Measurements from ENCODE around the gene CDK14.
"Not testable (repeated sequence)": the region's sequence is repeated elsewhere in the genome, so short reads cannot be mapped to it uniquely, and the experiment has no call there.

CDK14 gene

GRCh38 chr7:90726623-90727022 lies 130.5 kb downstream of the CDK14 start:
- 26 to 30% methylated on average over 3 of the region's 3 CpGs for WGBS, 2 experiments
- H3K4me1 ChIP-seq (ENCODE audit: control insufficient read depth, insufficient read depth, low read length), result peaks cover 14% of the 10 kb centered on the region
- no peaks in the 10 kb centered on the region for H3K9me3 ChIP-seq (ENCODE audit: control insufficient read depth, low read length)
- no peak overlapping the region for H3K4me3 ChIP-seq (ENCODE audit: insufficient read depth, low read depth, low read length)
- H3K27me3 ChIP-seq (ENCODE audit: control insufficient read depth, insufficient read depth, low read length, poor library complexity, severe bottlenecking), result no peaks in the 10 kb centered on the region
- peaks cover 3% of the 10 kb centered on the region for H3K36me3 ChIP-seq (ENCODE audit: control insufficient read depth, insufficient read depth, low read length)
- no peak overlapping the region for H3K27ac ChIP-seq (ENCODE audit: insufficient read depth, low read depth, low read length, poor library complexity, severe bottlenecking)

- Histone ChIP-seq H3K27me3 (ENCODE audit: control insufficient read depth, insufficient read depth, low read length, poor library complexity, severe bottlenecking) (no peaks in the 10 kb centered on the region), H3K4me3 (ENCODE audit: insufficient read depth, low read depth, low read length) (no peak overlapping the region), H3K9me3 (ENCODE audit: control insufficient read depth, low read length) (no peaks in the 10 kb centered on the region), H3K27ac (ENCODE audit: insufficient read depth, low read depth, low read length, poor library complexity, severe bottlenecking) (no peak overlapping the region), H3K36me3 (ENCODE audit: control insufficient read depth, insufficient read depth, low read length) (peaks cover 3% of the 10 kb centered on the region), H3K4me1 (ENCODE audit: control insufficient read depth, insufficient read depth, low read length) (peaks cover 14% of the 10 kb centered on the region)
These were observed 131.3 kb downstream of the CDK14 start for GRCh38 chr7:90727412-90727811.

DNA sequence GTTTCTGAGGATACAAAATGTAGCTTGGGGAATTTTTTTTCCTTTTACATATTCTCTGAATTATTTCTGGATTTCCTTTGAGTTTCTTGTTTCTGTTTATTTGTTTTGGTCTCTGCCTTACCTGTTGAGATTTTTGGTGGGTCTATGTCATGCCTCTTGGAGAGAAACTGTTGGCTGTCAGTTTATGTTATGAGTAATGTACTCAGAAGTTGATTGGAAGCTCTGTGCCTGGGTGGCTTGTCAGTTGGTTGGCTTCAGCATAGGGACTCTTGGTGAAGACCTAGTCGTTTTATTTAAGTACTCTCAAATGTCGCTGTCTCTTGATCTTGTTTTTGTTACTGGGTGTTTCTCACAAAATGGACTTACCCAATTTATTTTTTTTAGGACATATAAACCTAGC lies 132.4 kb downstream of the CDK14 start:
- no peak overlapping the region for H3K27ac ChIP-seq (ENCODE audit: insufficient read depth, low read depth, low read length, poor library complexity, severe bottlenecking)
- H3K27me3 ChIP-seq (ENCODE audit: control insufficient read depth, insufficient read depth, low read length, poor library complexity, severe bottlenecking), result no peaks in the 10 kb centered on the region
- peaks cover 14% of the 10 kb centered on the region for H3K4me1 ChIP-seq (ENCODE audit: control insufficient read depth, insufficient read depth, low read length)
- H3K36me3 ChIP-seq (ENCODE audit: control insufficient read depth, insufficient read depth, low read length), result peaks cover 3% of the 10 kb centered on the region
- 95 to 96% methylated on average over 2 of the region's 2 CpGs for WGBS, 2 experiments
- H3K4me3 ChIP-seq (ENCODE audit: insufficient read depth, low read depth, low read length), result no peak overlapping the region
- no peaks in the 10 kb centered on the region for H3K9me3 ChIP-seq (ENCODE audit: control insufficient read depth, low read length)

DNA sequence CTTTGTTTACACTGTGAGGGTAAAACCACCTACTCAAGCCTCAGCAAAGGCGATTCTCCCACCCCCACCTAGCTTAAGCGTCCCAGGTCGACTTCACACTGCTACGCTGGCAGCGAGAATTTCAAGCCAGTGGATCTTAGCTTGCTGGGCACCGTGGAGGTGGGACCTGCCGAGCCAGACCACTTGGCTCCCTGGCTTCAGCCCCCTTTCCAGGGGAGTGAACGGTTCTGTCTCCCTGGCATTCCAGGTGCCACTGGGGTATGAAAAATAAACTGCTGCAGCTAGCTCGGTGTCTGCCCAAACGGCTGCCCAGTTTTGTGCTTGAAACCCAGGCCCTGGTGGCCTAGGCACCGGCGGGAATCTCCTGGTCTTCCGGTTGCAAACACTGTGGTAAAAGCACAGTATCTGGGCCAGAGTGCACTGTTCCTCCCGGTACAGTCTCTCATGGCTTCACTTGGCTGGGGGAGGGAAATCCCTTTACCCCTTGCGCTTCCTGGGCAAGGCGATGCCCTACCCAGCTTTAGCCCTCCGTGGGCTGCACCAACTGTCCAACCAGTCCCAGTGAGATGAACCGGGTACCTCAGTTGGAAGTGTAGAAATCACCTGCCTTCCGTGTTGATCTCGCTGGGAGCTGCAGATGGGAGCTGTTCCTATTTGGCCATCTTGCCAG lies 139.6 kb downstream of the CDK14 start:
- H3K27me3 ChIP-seq (ENCODE audit: control insufficient read depth, insufficient read depth, low read length, poor library complexity, severe bottlenecking); H3K36me3 ChIP-seq (ENCODE audit: control insufficient read depth, insufficient read depth, low read length); H3K4me1 ChIP-seq (ENCODE audit: control insufficient read depth, insufficient read depth, low read length); H3K4me3 ChIP-seq (ENCODE audit: insufficient read depth, low read depth, low read length); H3K9me3 ChIP-seq (ENCODE audit: control insufficient read depth, low read length); H3K27ac ChIP-seq (ENCODE audit: insufficient read depth, low read depth, low read length, poor library complexity, severe bottlenecking): not testable (repeated sequence)
- 92 to 93% methylated on average over 20 of the region's 20 CpGs for WGBS, 2 experiments

- Histone ChIP-seq H3K4me3 (ENCODE audit: insufficient read depth, low read depth, low read length) (no peak overlapping the region), H3K27me3 (ENCODE audit: control insufficient read depth, insufficient read depth, low read length, poor library complexity, severe bottlenecking) (no peaks in the 10 kb centered on the region), H3K4me1 (ENCODE audit: control insufficient read depth, insufficient read depth, low read length) (no peaks in the 10 kb centered on the region), H3K36me3 (ENCODE audit: control insufficient read depth, insufficient read depth, low read length) (no peaks in the 10 kb centered on the region), H3K27ac (ENCODE audit: insufficient read depth, low read depth, low read length, poor library complexity, severe bottlenecking) (no peak overlapping the region), H3K9me3 (ENCODE audit: control insufficient read depth, low read length) (no peaks in the 10 kb centered on the region)
- WGBS, 2 experiments, result 100% methylated on average over 2 of the region's 2 CpGs
These were observed 140.2 kb downstream of the CDK14 start for GRCh38 chr7:90736316-90736715.

- Histone ChIP-seq H3K27ac (ENCODE audit: insufficient read depth, low read depth, low read length, poor library complexity, severe bottlenecking) (no peak overlapping the region), H3K4me3 (ENCODE audit: insufficient read depth, low read depth, low read length) (no peak overlapping the region)
- WGBS, 2 experiments, result 88 to 100% methylated on average over 3 to 4 of the region's 4 CpGs
These were observed 141.1 kb downstream of the CDK14 start for GRCh38 chr7:90736968-90737939.

GRCh38 chr7:90738249-90738648 lies 142.1 kb downstream of the CDK14 start:
- H3K4me3 ChIP-seq (ENCODE audit: insufficient read depth, low read depth, low read length), result no peak overlapping the region
- no peaks in the 10 kb centered on the region for H3K9me3 ChIP-seq (ENCODE audit: control insufficient read depth, low read length)
- H3K27ac ChIP-seq (ENCODE audit: insufficient read depth, low read depth, low read length, poor library complexity, severe bottlenecking), result no peak overlapping the region
- 100% methylated on average over 3 of the region's 3 CpGs for WGBS, 2 experiments
- H3K36me3 ChIP-seq (ENCODE audit: control insufficient read depth, insufficient read depth, low read length), result no peaks in the 10 kb centered on the region
- H3K27me3 ChIP-seq (ENCODE audit: control insufficient read depth, insufficient read depth, low read length, poor library complexity, severe bottlenecking), result no peaks in the 10 kb centered on the region
- no peaks in the 10 kb centered on the region for H3K4me1 ChIP-seq (ENCODE audit: control insufficient read depth, insufficient read depth, low read length)

More at GRCh38 chr7:90736968-90737939, 141.1 kb downstream of the CDK14 start:
- Histone ChIP-seq H3K27me3 (ENCODE audit: control insufficient read depth, insufficient read depth, low read length, poor library complexity, severe bottlenecking) (no peaks in the 10 kb centered on the region), H3K4me1 (ENCODE audit: control insufficient read depth, insufficient read depth, low read length) (no peaks in the 10 kb centered on the region), H3K36me3 (ENCODE audit: control insufficient read depth, insufficient read depth, low read length) (no peaks in the 10 kb centered on the region), H3K9me3 (ENCODE audit: control insufficient read depth, low read length) (no peaks in the 10 kb centered on the region)

DNA sequence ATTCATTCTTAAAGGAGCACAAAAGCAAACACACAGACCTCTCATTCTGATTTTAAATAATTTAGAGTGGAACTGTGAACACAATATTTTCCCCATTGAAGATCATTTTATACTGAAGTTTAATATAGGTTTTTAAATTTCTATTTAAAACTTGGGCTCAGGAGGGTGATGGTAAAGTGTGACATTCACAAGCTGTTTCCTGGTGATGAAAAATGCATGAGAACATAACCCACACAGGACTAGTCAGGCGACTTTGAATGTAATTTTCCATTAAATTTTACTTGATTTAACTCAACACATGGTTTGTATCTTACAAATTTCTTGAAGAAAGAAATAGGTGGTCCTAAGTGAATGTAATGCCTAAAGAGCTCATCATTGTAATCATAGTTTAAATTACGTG lies 143.6 kb downstream of the CDK14 start:
- no peaks in the 10 kb centered on the region for H3K36me3 ChIP-seq (ENCODE audit: control insufficient read depth, insufficient read depth, low read length)
- no peak overlapping the region for H3K4me3 ChIP-seq (ENCODE audit: insufficient read depth, low read depth, low read length)
- no peaks in the 10 kb centered on the region for H3K27me3 ChIP-seq (ENCODE audit: control insufficient read depth, insufficient read depth, low read length, poor library complexity, severe bottlenecking)
- H3K9me3 ChIP-seq (ENCODE audit: control insufficient read depth, low read length), result no peaks in the 10 kb centered on the region
- WGBS, 2 experiments, result 100% methylated on average over 1 to 2 of the region's 2 CpGs
- no peaks in the 10 kb centered on the region for H3K4me1 ChIP-seq (ENCODE audit: control insufficient read depth, insufficient read depth, low read length)
- no peak overlapping the region for H3K27ac ChIP-seq (ENCODE audit: insufficient read depth, low read depth, low read length, poor library complexity, severe bottlenecking)

GRCh38 chr7:90740386-90740785 lies 144.3 kb downstream of the CDK14 start:
- Histone ChIP-seq H3K27ac (ENCODE audit: insufficient read depth, low read depth, low read length, poor library complexity, severe bottlenecking) (no peak overlapping the region), H3K4me1 (ENCODE audit: control insufficient read depth, insufficient read depth, low read length) (no peaks in the 10 kb centered on the region)
- WGBS, 2 experiments, result 94 to 95% methylated on average over 3 of the region's 3 CpGs

DNA sequence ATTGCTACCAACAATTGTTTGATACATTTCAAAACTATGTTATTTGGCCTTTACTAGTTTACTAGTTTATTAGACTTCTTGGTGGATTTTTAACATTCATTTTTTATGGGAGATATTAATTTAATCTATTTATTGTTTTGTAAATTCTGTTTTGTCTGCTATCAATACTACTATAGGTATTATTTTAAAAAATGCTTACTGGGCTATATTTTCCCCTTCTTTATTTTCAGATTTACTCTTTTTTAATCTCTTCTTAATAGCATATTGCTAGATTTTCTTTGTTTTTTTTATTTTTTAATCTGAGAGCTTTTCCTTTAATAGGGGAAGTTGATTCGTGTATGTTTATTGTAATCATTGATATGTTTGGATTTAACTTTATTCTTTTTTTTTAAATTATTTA lies 147.5 kb downstream of the CDK14 start:
- no peaks in the 10 kb centered on the region for H3K9me3 ChIP-seq (ENCODE audit: control insufficient read depth, low read length)
- H3K4me3 ChIP-seq (ENCODE audit: insufficient read depth, low read depth, low read length), result no peak overlapping the region
- no peaks in the 10 kb centered on the region for H3K27me3 ChIP-seq (ENCODE audit: control insufficient read depth, insufficient read depth, low read length, poor library complexity, severe bottlenecking)
- H3K4me1 ChIP-seq (ENCODE audit: control insufficient read depth, insufficient read depth, low read length), result no peaks in the 10 kb centered on the region
- WGBS, 2 experiments, result no CpG with 5 or more reads among the region's 1 CpG
- H3K36me3 ChIP-seq (ENCODE audit: control insufficient read depth, insufficient read depth, low read length), result no peaks in the 10 kb centered on the region
- H3K27ac ChIP-seq (ENCODE audit: insufficient read depth, low read depth, low read length, poor library complexity, severe bottlenecking), result no peak overlapping the region

More at GRCh38 chr7:90740386-90740785, 144.3 kb downstream of the CDK14 start:
- H3K4me3 ChIP-seq (ENCODE audit: insufficient read depth, low read depth, low read length), result no peak overlapping the region
- no peaks in the 10 kb centered on the region for H3K27me3 ChIP-seq (ENCODE audit: control insufficient read depth, insufficient read depth, low read length, poor library complexity, severe bottlenecking)
- H3K36me3 ChIP-seq (ENCODE audit: control insufficient read depth, insufficient read depth, low read length), result no peaks in the 10 kb centered on the region
- H3K9me3 ChIP-seq (ENCODE audit: control insufficient read depth, low read length), result no peaks in the 10 kb centered on the region
